PC-3 (cell line): ENCODE data around the gene CRYGS.

Source experiments
- CTCF ChIP-seq: fragments of 300-600 bp; sonication (generic); conservative IDR thresholded peaks from 2 replicates; pipeline ENCODE4 v1.5.1; 2017; ENCODE audit warnings: antibody characterized with exemption, low read depth, mild to moderate bottlenecking, low read length
- EZH2 ChIP-seq: fragments of 300-600 bp; sonication (generic); IDR thresholded peaks from one replicate; pipeline ENCODE4 v1.6.1; 2017; ENCODE audit warnings: antibody characterized with exemption, mild to moderate bottlenecking, low read length; ENCODE audit not compliant: unreplicated experiment

- TF ChIP-seq CTCF (no peak), EZH2 (no peak)
Observed at GRCh38 chr3:186526256-186526606, 17.9 kb downstream of the CRYGS start.
